Measurements from ENCODE around the gene CEP57. TPM values are rescaled to one million over a fixed set of nuclear protein-coding genes. Genes with fewer than 3 reads are reported as not detected.
A peak's percentile ranks its signal among the peaks of the same experiment; 100 is the strongest.

CEP57 gene
- total and polyA plus RNA-seq, 2 of the 4 experiments (the other 2 are of a cell fraction), result 14.5 to 30.5 TPM

- TF ChIP-seq RCOR1 (IDR thresholded peaks at IDR 0.05; ENCODE audit: insufficient replicate concordance, low read length) (no peak), POLR2A (IDR thresholded peaks at IDR 0.05; ENCODE audit: low read depth, low read length) (no peak), RAD21 (IDR thresholded peaks at IDR 0.05; ENCODE audit: low read length) (peak; percentile 71), SMC3 (IDR thresholded peaks at IDR 0.05; ENCODE audit: low read depth, low read length) (peak; percentile 74), CTCF (conservative IDR thresholded peaks at IDR 0.05; ENCODE audit: low read depth, low read length) (peak; percentile 75)
- Histone ChIP-seq H4K91ac (ENCODE audit: insufficient read depth, low read depth, low read length) (no peak overlapping the region), H3K27me3 (ENCODE audit: control insufficient read depth, insufficient read depth, low read length) (peaks cover 9% of the 10 kb centered on the region), H4K5ac (ENCODE audit: low read depth, low read length) (no peak overlapping the region), H2BK20ac (ENCODE audit: low read depth, low read length) (no peak overlapping the region), H3K56ac (ENCODE audit: extremely low read depth, insufficient read depth, low read length) (no peak overlapping the region), H4K20me1 (ENCODE audit: insufficient read depth, low read length) (no peaks in the 10 kb centered on the region), H2BK120ac (ENCODE audit: low read depth, low read length) (no peak overlapping the region), H3K14ac (replicated peaks; ENCODE audit: low read depth, low read length) (no peak overlapping the region), H3K4me2 (ENCODE audit: low read depth, low read length) (no peak overlapping the region), H3K4ac (ENCODE audit: low read depth, low read length) (no peak overlapping the region), H3K9me3 (ENCODE audit: control insufficient read depth, insufficient read depth, low read length) (no peaks in the 10 kb centered on the region), H3K27ac (ENCODE audit: insufficient read depth, low read length) (no peak overlapping the region), H4K8ac (ENCODE audit: low read depth in 2 of 2, low read length in 2 of 2) (no peak overlapping the region), H2BK15ac (ENCODE audit: low read depth, low read length) (no peak overlapping the region), H2AK5ac (ENCODE audit: low read depth, low read length) (no peak overlapping the region), H2AFZ (replicated peaks; ENCODE audit: low read length, poor library complexity) (no peak overlapping the region), H2BK5ac (ENCODE audit: low read depth, low read length, poor library complexity, severe bottlenecking) (no peak overlapping the region), H3K9ac (ENCODE audit: low read depth, low read length) (no peak overlapping the region), H3K18ac (ENCODE audit: low read depth, low read length) (no peak overlapping the region), H2AK9ac (replicated peaks; ENCODE audit: low read depth, low read length, poor library complexity) (no peak overlapping the region), H3K36me3 (ENCODE audit: control insufficient read depth, insufficient read depth, low read length) (no peaks in the 10 kb centered on the region), H3K4me3 (ENCODE audit: insufficient read depth, low read depth, low read length) (no peak overlapping the region), H3K9me1 (ENCODE audit: insufficient read depth, low read length) (no peaks in the 10 kb centered on the region; the same call in 1 of the 2 replicates), H3K23ac (ENCODE audit: low read depth, low read length) (no peak overlapping the region), H3K79me1 (ENCODE audit: low read depth in 1 of 2, low read length in 2 of 2) (0 out of 4 replicates have a peak, but pooled peaks cover 0 to 3% of the 10 kb centered on the region in 2 experiments), H3K4me1 (ENCODE audit: control insufficient read depth, insufficient read depth, low read length) (peaks cover 2% of the 10 kb centered on the region; the same call in 1 of the 2 replicates)
- dilution Hi-C loops (cut with HindIII; ENCODE audit: low sequenced_read_pairs, unreplicated experiment), result no loop called here
- CTCF ChIA-PET, result interaction anchor here (1.0 to 1.3 kb wide), 4 partner anchors 608 to 614 kb away, joined by 3 to 4 read pairs (median 4); no protein-coding TSS in a partner anchor
- POLR2A ChIA-PET (ENCODE audit: unreplicated experiment), result no interaction called here
- ATAC-seq (ENCODE audit: low read depth) (peak; percentile 82), DNase-seq (peak; percentile 67)
- no TSS peak for BruUV-seq (replicated peaks)
- intact Hi-C loops (cut with micrococcal nuclease), result loop anchor here (1.0 to 10.0 kb wide), 5 partner anchors 57 to 1140 kb away; partner anchors contain the start of genes CWC15 and KDM4D
- no CpG with 5 or more reads among the region's 4 CpGs for WGBS, 2 experiments (ENCODE audit: extremely low coverage in 2 of 2, insufficient read length in 1 of 2)
- in situ Hi-C loops (cut with MboI; ENCODE audit: low sequenced_read_pairs), result loop anchor here (5.0 to 25.0 kb wide), 3 partner anchors 612 to 1152 kb away; no protein-coding TSS in a partner anchor
Measured at GRCh38 chr11:95764267-95764898, 25.9 kb upstream of the CEP57 start.

Data from IMR-90 (cell line).